DND-41 (cell line): ENCODE data around the gene CABP4.

Experiments
- ATAC-seq: fragments of 200-7000 bp; cut with Tn5 transposase; 3 replicates; pipeline ENCODE4 v1.9.1; 2021; ENCODE audit warnings: low read depth; ENCODE audit not compliant: insufficient read depth
- DNase-seq: peaks from one replicate; pipeline ENCODE4 v3.0.0-alpha.2; 2020
- H2AFZ ChIP-seq: 2 replicates; pipeline ENCODE4 v1.6.0; 2012; ENCODE audit warnings: low read depth, low read length
- H3K27ac ChIP-seq: 2 replicates; pipeline ENCODE4 v1.5.1; 2012; ENCODE audit warnings: low read length, inconsistent platforms
- H3K27me3 ChIP-seq: fragments of 200-600 bp; sonication (generic); 2 replicates; pipeline ENCODE4 v1.6.0; 2012; ENCODE audit warnings: low read length, mild to moderate bottlenecking, inconsistent platforms; ENCODE audit not compliant: insufficient read depth, poor library complexity
- H3K36me3 ChIP-seq: 2 replicates; pipeline ENCODE4 v1.5.1; 2012; ENCODE audit warnings: low read length, inconsistent platforms; ENCODE audit not compliant: insufficient read depth
- H3K4me1 ChIP-seq: 2 replicates; pipeline ENCODE4 v1.5.1; 2012; ENCODE audit warnings: mild to moderate bottlenecking, low read length; ENCODE audit not compliant: insufficient read depth
- H3K4me2 ChIP-seq: 2 replicates; pipeline ENCODE4 v1.6.0; 2012; ENCODE audit warnings: mild to moderate bottlenecking, moderate library complexity, low read length, inconsistent platforms; ENCODE audit not compliant: insufficient read depth
- H3K4me3 ChIP-seq, 2 experiments: fragments of 200-600 bp in 1 of 2; shearing (Covaris generic) in 1 of 2; 2 replicates each; pipeline ENCODE4 v1.5.1; 2012 to 2016; ENCODE audit warnings: inconsistent platforms in 2 of 2, low read length in 2 of 2, mild to moderate bottlenecking in 2 of 2, low read depth in 1 of 2, moderate library complexity in 1 of 2
- H3K79me2 ChIP-seq: 2 replicates; pipeline ENCODE4 v1.6.0; 2012; ENCODE audit warnings: low read length, inconsistent platforms; ENCODE audit not compliant: insufficient read depth
- H3K9ac ChIP-seq: 2 replicates; pipeline ENCODE4 v1.6.0; 2012; ENCODE audit warnings: low read depth, mild to moderate bottlenecking, inconsistent platforms, low read length, moderate library complexity
- H3K9me3 ChIP-seq: 2 replicates; pipeline ENCODE4 v1.5.1; 2012; ENCODE audit warnings: low read length, moderate library complexity, mild to moderate bottlenecking, inconsistent platforms; ENCODE audit not compliant: insufficient read depth, severe bottlenecking
- H4K20me1 ChIP-seq: 2 replicates; pipeline ENCODE4 v1.6.0; 2012; ENCODE audit warnings: low read length; ENCODE audit not compliant: insufficient read depth
- CTCF ChIP-seq: IDR thresholded peaks from 2 replicates; pipeline ENCODE4 v1.5.1; 2012; ENCODE audit warnings: borderline replicate concordance, low read length, moderate library complexity, mild to moderate bottlenecking; ENCODE audit not compliant: poor library complexity, severe bottlenecking; ENCODE audit errors: extremely low read depth
- EZH2 ChIP-seq: IDR thresholded peaks from 3 replicates; pipeline ENCODE4 v1.6.1; 2012; ENCODE audit warnings: borderline replicate concordance, low read depth, mild to moderate bottlenecking, moderate library complexity, low read length, inconsistent platforms; ENCODE audit not compliant: severe bottlenecking

CABP4 gene

GRCh38 chr11:67463186-67463585 lies 8.0 kb downstream of the CABP4 start:
- H3K27ac ChIP-seq: no peak overlapping the region
- TF ChIP-seq EZH2 (no peak), CTCF (no peak)
- no peak overlapping the region for H3K4me2 ChIP-seq
- H3K4me1 ChIP-seq: peaks cover 42% of the 10 kb centered on the region
- no peak overlapping the region for H3K4me3 ChIP-seq
- H3K79me2 ChIP-seq: peaks cover 30% of the 10 kb centered on the region
- ATAC-seq (no peak), DNase-seq (no peak)
- H4K20me1 ChIP-seq: no peaks in the 10 kb centered on the region
- no peaks in the 10 kb centered on the region for H3K9me3 ChIP-seq
- no peak overlapping the region for H2AFZ ChIP-seq
- H3K27me3 ChIP-seq: no peaks in the 10 kb centered on the region
- H3K36me3 ChIP-seq: peaks cover 12% of the 10 kb centered on the region; the same call in 1 of the 2 replicates
- H3K9ac ChIP-seq: no peak overlapping the region

- H3K79me2 ChIP-seq: peaks cover 37% of the 10 kb centered on the region
- DNase-seq (no peak), ATAC-seq (no peak)
- no peaks in the 10 kb centered on the region for H4K20me1 ChIP-seq
- TF ChIP-seq EZH2 (no peak), CTCF (no peak)
- H3K36me3 ChIP-seq: peaks cover 12% of the 10 kb centered on the region; the same call in 1 of the 2 replicates
- peak overlapping the region; percentile 97 for H3K27ac ChIP-seq
- H3K9me3 ChIP-seq: no peaks in the 10 kb centered on the region
- H3K4me1 ChIP-seq: peaks cover 46% of the 10 kb centered on the region
- peak overlapping the region; percentile 75 for H3K4me2 ChIP-seq
- peak overlapping the region; percentile 73 to 89; a peak in 3 of 4 replicates for H3K4me3 ChIP-seq
- no peaks in the 10 kb centered on the region for H3K27me3 ChIP-seq
- H3K9ac ChIP-seq: peak overlapping the region; percentile 92
- H2AFZ ChIP-seq: peak overlapping the region; percentile 80
Measured at GRCh38 chr11:67463680-67464410, 8.7 kb downstream of the CABP4 start.

GRCh38 chr11:67464411-67465188 lies 9.4 kb downstream of the CABP4 start:
- peaks cover 49% of the 10 kb centered on the region for H3K4me1 ChIP-seq
- ATAC-seq: peak; percentile 77
- peaks cover 38% of the 10 kb centered on the region for H3K79me2 ChIP-seq
- H3K27ac ChIP-seq: peak overlapping the region; percentile 97
- peak overlapping the region; percentile 88 for H2AFZ ChIP-seq
- H3K4me3 ChIP-seq: peak overlapping the region; percentile 73 to 89
- peak overlapping the region; percentile 75 for H3K4me2 ChIP-seq
- peak overlapping the region; percentile 92 for H3K9ac ChIP-seq
- no peaks in the 10 kb centered on the region for H3K27me3 ChIP-seq
- H3K9me3 ChIP-seq: no peaks in the 10 kb centered on the region
- TF ChIP-seq CTCF (no peak), EZH2 (no peak)
- peak; percentile 94 for DNase-seq
- no peaks in the 10 kb centered on the region for H4K20me1 ChIP-seq
- peaks cover 12% of the 10 kb centered on the region; the same call in 1 of the 2 replicates for H3K36me3 ChIP-seq
